Measurements from ENCODE around the gene TMEM143.
"Not testable (repeated sequence)": the region's sequence is repeated elsewhere in the genome, so short reads cannot be mapped to it uniquely, and the experiment has no call there.

Gene TMEM143

GRCh38 chr19:48390188-48391099 is 26.7 kb upstream of the TMEM143 start:
- peak; percentile 65 for DNase-seq

- DNase-seq, result no peak
Observed at GRCh38 chr19:48386981-48387380, 23.2 kb upstream of the TMEM143 start.

GRCh38 chr19:48385461-48386087 is 21.8 kb upstream of the TMEM143 start:
- DNase-seq, result no peak

DNA sequence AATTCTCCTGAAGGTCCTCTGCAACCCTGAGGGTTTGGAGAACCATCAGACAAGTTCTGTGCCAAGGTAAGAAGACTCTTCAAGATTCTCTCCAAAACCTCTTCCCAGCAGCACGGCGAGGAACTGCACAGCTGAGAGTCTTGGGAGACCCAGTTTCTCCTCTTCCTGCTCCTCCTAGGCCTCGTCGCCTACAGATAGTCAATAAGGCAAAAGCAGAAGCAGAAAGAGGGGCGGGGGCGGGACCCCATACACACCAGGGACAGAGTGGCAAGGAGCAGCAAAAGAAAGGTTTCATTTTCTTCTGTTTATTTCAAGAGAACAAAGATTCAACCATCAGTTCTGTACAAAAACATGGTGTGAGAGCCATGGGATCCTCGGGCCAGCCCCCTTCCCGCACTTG is 18.5 kb upstream of the TMEM143 start:
- DNase-seq, result no peak

GRCh38 chr19:48381178-48381950 is 17.6 kb upstream of the TMEM143 start:
- no peak for DNase-seq

GRCh38 chr19:48379058-48379457 is 15.3 kb upstream of the TMEM143 start:
- DNase-seq, result no peak

- no peak for DNase-seq
Observed at GRCh38 chr19:48378194-48378570, 14.4 kb upstream of the TMEM143 start.

DNA sequence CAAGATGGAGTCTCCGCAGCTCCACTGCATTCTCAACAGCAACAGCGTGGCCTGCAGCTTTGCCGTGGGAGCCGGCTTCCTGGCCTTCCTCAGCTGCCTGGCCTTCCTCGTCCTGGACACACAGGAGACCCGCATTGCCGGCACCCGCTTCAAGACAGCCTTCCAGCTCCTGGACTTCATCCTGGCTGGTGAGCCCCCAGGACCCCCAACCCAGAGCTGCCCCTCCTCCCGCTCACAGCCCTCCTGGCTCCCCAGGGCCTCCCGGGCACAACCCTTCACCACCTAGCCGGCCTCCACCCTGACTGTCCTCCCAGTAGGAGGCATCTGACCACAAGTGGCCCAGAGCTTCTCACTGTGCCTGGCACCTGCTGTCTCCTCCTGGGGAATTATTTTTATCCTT is 9.8 kb upstream of the TMEM143 start:
- DNase-seq, result no peak

DNA sequence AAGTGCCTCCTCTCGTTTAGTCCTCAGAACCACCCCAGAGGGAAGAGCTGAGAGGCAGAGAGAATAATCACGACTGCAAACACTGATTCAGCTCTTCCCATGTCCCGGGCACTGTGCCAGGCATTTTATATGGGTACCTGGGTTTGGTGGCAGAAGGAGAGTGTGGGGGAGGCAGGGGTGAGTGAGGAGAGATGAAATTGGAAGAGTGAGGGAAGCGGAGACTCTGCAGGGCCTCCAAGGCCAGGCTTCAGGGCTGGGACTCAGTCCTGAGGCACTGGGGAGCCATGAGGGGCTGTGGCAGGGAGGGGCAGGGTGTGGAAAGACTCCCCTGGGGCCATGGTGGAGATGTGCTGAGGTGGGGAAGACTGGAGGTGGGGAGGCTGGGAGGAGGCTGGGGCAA is 9.2 kb upstream of the TMEM143 start:
- no peak for DNase-seq

- not testable (repeated sequence) for DNase-seq
Observed at GRCh38 chr19:48371771-48372170, 8.0 kb upstream of the TMEM143 start.

GRCh38 chr19:48371367-48371766 is 7.6 kb upstream of the TMEM143 start:
- no peak for DNase-seq

- DNase-seq, result no peak
Observed at GRCh38 chr19:48370955-48371354, 7.2 kb upstream of the TMEM143 start.

GRCh38 chr19:48368936-48369335 is 5.2 kb upstream of the TMEM143 start:
- DNase-seq, result no peak

- no peak for DNase-seq
Observed at GRCh38 chr19:48367855-48368254, 4.1 kb upstream of the TMEM143 start.

DNA sequence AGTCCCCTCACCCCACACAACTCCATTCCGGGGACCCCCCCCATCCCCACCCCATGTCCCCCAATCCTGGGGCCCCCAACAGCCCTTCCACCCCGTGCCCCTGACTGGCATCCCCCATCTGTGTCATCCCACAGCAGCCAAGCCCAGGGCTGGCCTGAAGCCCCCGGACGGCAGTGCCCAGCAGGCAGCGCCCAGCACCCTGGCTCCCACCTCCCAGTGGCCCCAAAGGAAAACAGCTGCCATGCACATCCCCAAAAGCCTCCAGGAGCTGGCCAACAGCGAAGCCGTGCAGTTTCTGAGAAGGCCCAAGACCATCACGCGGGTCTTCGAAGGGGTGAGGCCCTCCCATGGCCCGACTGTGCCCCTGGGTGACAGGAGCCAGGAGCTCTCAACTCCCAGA is 1.9 kb upstream of the TMEM143 start:
- DNase-seq, result no peak

- DNase-seq, result no peak
Observed at GRCh38 chr19:48364598-48365348, 1.0 kb upstream of the TMEM143 start.

- no peak for DNase-seq
Observed at GRCh38 chr19:48363500-48363809, 285 bp downstream of the TMEM143 start.

- peak; percentile 92 for DNase-seq
Observed at GRCh38 chr19:48362716-48363499, 832 bp downstream of the TMEM143 start.

DNA sequence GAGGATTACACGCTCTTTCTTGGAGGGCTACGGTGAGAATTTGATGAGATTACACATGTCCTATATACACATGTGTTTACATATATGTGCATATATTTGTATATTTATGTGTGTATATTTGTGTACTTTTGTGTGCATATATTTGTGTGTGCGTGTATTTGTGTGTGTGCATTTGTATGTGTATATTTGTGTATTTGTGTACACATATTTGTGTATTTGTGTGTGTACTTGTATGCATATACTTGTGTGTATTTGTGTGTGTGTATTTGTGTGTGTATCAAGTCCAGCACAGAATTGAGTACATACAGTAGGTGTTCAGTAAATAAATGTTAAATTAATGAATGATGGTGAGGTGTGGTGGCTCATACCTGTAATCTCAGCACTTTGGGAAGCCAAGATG is 1.8 kb downstream of the TMEM143 start:
- no peak for DNase-seq

GRCh38 chr19:48359123-48359522 is 4.6 kb downstream of the TMEM143 start:
- no peak for DNase-seq

DNA sequence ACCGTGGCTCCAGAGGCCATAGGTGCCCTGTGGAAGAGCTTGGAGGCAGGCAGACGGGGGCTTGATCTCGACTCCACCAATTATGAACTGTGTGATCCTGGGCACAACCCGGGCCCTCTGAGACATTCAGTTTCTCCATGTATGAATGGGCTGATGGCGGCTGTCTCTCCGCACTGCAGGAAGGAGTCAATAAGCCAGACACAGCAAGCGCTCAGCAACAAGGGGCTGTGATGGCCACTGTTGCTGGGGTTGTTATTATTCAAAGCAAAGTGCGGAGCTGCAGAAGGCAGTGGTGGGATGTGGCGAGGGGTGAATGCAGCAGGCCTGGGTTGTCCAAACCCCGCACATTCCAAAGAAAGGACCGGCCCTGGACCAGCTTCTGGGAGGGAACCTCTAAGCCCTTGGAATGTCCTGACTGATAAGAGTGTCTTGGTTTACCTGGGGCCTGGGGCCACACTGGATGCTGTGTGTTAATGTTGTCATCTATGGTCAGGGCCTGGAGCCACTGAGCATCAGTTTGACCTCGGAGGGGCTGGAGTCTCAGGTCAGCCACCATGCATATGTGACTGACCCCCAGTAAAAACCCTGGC is 8.3 kb downstream of the TMEM143 start:
- no peak for DNase-seq
